HG02763 (cell line): ENCODE results near the gene RAPGEF3.

Source experiments
- ATAC-seq: cut with Tn5 transposase; IDR thresholded peaks from one replicate; pipeline ENCODE4 v1.9.1; 2021; ENCODE audit warnings: mild to moderate bottlenecking, moderate library complexity; ENCODE audit not compliant: unreplicated experiment

RAPGEF3 gene

DNA sequence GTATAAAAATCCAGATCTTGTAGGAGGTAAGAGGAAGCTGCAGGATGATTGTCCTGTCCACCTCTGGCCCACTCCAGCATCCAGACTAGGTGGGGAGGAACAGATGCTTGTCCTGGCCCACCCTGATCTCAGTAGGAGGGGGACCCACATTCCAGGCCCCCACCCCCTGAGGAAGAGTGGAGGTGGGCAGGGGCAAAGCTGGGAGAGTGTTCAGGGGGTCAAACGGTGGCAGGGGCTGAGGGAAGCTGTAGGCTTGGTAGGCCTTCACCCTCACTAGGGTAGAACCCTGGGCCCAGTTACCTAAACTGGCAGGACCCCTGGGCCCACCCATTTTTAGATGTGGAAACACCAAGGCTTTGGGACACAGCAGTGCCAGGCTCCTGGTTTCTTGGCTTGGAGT, 18.5 kb upstream of the RAPGEF3 start:
- no peak for ATAC-seq

DNA sequence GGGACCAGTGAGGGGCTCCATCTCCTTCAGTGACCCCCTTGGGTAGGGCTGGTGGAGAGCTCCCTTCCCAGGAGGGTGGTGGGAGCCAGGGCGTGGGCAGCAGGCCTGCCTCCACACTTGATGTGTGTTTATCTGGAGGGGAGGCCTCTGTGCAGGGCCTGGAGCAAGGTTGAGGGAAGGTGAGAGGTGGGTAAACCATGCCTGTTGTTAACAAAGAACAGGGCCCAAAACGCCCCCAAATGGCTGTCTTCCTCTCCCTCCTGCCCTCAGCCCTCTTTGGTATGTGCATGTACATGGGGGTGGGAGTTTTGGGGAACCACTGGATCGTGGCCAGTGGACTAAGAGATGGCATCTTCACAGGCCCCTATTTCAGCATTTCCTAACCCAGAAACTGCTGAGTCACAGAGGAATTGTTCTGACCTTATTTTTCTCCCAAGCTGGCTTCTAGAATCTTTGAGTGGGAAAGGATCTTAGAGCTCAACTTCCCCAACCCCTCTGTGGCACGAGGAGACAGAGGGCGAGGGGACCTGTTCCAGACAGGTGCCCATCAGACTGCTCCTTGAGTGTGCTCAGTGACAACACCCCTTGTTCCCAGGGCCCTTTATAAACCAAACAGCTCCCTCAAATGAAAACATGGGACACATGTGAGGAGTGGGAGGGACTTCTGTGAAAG, 17.9 kb upstream of the RAPGEF3 start:
- no peak for ATAC-seq

GRCh38 chr12:47775100-47775911, 16.6 kb upstream of the RAPGEF3 start:
- no peak for ATAC-seq

GRCh38 chr12:47774663-47775062, 16.0 kb upstream of the RAPGEF3 start:
- ATAC-seq = no peak

- ATAC-seq = no peak
Observed at GRCh38 chr12:47773858-47774580, 15.3 kb upstream of the RAPGEF3 start.

DNA sequence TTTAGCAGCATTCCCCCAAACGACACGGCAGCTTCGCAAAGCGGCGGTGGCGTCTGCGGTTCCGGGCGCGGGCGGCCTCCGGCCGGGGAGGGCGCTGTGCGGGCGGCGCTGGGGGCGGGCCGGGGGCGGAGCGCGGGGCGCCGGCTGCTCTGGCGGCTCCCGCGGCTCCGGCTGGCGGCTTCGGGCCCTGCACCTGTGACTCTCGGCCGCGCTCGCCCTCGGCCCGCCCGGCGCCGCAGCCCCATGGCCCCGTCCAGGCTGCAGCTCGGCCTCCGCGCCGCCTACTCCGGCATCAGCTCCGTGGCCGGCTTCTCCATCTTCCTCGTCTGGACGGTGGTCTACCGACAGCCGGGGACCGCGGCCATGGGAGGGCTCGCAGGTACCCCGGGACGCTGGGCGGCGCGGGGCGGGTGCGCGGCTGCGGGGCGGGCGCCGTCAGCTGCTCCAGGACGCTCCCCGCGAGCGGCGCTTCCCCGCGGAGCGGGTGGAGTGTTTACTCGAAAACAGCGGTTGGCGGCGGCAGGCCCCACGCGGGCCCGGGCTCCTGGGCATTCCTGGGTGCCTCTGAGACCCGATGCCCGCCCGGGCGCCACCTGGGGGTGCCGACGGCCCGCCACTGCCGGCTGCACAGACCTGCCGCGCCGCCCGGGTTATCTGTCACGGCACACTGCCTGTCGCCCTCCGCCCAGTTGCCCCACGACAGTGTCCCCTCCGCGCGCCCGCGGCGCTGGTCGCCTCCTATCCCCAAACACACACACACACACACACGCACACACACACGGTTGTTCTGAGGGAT, 14.6 kb upstream of the RAPGEF3 start, which contains the start of gene SLC48A1:
Gene SLC48A1, plus strand, starts transcription at position 177 of the 796 bp plus-strand sequence. Its CDS starts 67 bp downstream, at position 244.
- peak; percentile 86 for ATAC-seq

DNA sequence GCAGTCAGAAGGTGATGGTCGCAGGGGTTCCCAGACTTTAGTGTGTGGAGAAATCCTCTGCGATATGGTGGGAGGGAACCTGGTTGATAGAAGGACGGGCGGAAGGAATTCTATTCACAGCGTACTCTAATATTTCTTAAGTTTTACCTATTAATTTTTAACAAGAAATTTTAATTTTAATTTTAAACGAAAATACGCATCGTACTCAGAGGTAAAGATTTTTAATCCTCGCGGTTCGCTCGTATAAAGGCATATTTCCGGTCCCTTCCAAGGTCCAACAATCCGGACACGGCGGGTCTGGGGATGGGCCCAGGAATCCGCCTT, 14.0 kb upstream of the RAPGEF3 start:
- no peak for ATAC-seq

DNA sequence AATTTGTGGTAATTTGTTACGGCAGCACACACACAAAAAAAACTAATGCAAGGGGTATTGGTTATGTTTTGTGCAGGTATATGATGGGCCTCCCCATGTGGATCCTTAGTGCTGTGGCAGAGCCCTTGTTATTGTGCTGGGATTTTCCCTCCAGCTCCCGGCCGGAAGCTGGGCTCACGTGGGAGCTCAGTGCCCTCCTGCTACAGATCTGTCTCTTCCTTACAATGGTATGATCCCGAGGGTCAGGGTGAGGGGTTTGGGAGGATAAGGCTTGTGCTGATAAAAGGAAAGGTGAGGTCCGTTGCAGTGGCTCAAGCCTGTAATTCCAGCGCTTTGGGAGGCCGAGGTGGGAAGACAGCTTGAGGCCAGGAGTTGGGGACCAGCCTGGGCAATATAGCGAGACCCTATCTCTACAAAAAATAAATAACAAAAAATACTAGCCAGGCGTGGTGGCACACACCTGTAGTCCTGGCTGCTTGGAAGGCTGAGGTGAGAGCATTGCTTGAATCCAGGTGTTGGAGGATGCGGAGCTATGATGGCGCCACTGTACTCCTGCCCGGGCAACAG, 13.5 kb upstream of the RAPGEF3 start:
- no peak for ATAC-seq

DNA sequence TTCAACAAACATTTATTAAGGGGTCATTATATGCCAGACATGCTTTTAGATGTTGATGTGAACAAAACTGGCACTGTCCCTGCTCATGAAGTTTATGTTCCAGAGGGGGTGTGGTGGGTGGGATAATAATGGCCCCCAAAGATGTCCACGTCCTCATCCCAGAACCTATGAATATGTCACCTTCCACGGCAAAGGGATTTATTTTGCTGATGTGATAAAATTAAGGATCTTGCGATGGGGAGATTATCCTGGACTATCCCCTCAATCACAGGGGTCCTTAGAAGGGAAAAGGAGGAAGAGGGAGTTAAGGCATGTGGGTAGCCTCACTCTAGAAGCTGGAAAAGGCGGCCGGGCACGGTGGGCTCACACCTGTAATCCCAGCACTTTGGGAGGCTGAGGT, 12.6 kb upstream of the RAPGEF3 start:
- ATAC-seq = no peak

DNA sequence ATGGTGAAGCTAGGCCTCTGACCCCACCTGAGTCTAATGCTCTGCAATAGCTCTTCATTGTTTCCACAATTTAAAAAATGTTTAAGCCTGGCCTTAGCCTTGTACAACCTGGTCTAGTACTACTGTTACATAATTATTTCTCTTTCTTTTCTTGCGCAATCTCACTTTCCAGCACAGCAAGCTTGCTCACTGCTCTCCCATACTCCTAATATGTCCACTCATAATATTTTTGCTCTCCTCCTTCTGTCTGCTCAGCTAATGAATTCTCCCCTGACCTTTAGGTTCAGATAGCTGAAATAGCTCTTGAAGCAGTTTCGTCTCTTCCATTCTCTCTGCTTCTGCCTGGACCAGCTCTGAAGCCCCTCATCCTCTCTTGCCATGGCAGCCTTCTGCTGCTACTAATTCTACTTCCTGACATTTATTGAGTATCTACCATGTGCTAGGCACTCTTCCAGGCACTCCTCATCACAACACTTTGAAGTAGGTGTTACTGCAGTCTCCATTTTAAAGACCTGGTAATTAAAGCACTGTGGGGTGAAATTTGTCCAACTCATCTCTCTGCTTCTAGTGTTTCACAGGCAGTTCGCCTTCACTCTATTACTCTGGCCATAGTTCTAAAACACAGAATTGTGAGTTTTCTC, 11.5 kb upstream of the RAPGEF3 start:
- no peak for ATAC-seq

- ATAC-seq = no peak
Observed at GRCh38 chr12:47769234-47770085, 10.8 kb upstream of the RAPGEF3 start.

GRCh38 chr12:47768323-47768811, 9.7 kb upstream of the RAPGEF3 start:
- ATAC-seq = no peak

DNA sequence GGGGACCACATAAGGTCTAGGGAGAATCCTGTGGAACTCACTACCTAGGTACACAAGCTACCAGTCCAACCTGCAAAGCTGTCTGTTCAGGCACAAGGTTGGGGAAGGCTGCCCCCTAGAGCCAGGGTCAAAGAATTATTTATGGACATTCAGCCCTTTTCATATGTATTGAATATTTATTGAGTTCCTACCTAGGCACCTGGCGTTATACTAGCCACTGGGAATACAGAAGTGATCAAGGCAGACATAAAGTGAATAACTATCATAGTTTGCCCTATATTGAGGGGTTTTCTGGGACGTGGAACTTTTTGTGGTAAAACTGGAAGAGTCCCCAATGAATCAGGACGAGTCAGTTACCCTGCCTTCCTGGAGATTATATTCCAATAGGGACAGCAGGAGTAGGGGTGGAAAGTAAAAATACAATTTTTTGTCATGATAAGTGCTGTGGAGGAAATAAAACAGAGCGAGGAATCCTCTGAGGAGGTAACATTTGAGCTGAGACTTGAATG, 8.6 kb upstream of the RAPGEF3 start:
- no peak for ATAC-seq

GRCh38 chr12:47766502-47767215, 8.0 kb upstream of the RAPGEF3 start:
- no peak for ATAC-seq

GRCh38 chr12:47763481-47764346, 5.0 kb upstream of the RAPGEF3 start:
- no peak for ATAC-seq

GRCh38 chr12:47762850-47763465, 4.3 kb upstream of the RAPGEF3 start:
- ATAC-seq = no peak

DNA sequence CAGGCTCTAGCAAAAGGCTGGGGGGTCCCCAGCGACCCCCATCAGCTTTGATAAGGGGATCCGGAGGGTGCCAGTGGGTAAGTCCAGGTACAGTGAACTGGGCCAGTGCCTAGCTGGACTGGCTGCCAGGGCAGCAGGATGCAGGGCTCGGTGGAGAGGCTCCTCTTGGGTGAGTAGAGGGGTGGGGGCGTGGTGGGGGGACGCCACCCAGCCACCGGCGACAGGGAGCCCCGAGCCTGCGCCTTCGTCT, 171 bp downstream of the RAPGEF3 start:
- ATAC-seq = no peak
